GM21619 (cell line): ENCODE measurements around the gene LRRC56.

Experiments
- ATAC-seq: cut with Tn5 transposase; IDR thresholded peaks from one replicate; pipeline ENCODE4 v1.9.1; 2021; ENCODE audit not compliant: unreplicated experiment

Gene LRRC56

GRCh38 chr11:518463-519202, 18.7 kb upstream of the LRRC56 start:
- ATAC-seq: peak; percentile 85

GRCh38 chr11:520428-521176, 16.7 kb upstream of the LRRC56 start:
- no peak for ATAC-seq

- ATAC-seq: no peak
Measured at GRCh38 chr11:521177-521688, 16.1 kb upstream of the LRRC56 start.

GRCh38 chr11:526192-526591, 11.1 kb upstream of the LRRC56 start:
- ATAC-seq: no peak

- ATAC-seq: no peak
Measured at GRCh38 chr11:528166-528814, 9.0 kb upstream of the LRRC56 start.

GRCh38 chr11:528815-529727, 8.3 kb upstream of the LRRC56 start:
- ATAC-seq: no peak

GRCh38 chr11:529728-530411, 7.5 kb upstream of the LRRC56 start:
- no peak for ATAC-seq

- no peak for ATAC-seq
Measured at GRCh38 chr11:530960-531831, 6.1 kb upstream of the LRRC56 start.

- ATAC-seq: no peak
Measured at GRCh38 chr11:531919-532526, 5.3 kb upstream of the LRRC56 start.

- no peak for ATAC-seq
Measured at GRCh38 chr11:532527-532985, 4.8 kb upstream of the LRRC56 start.

GRCh38 chr11:532986-533585, 4.2 kb upstream of the LRRC56 start:
- ATAC-seq: no peak

- ATAC-seq: no peak
Measured at GRCh38 chr11:533586-534395, 3.5 kb upstream of the LRRC56 start.

- peak; percentile 3 for ATAC-seq
Measured at GRCh38 chr11:534396-535209, 2.7 kb upstream of the LRRC56 start.

GRCh38 chr11:535210-535518, 2.2 kb upstream of the LRRC56 start:
- peak; percentile 4 for ATAC-seq

- peak; percentile 63 for ATAC-seq
Measured at GRCh38 chr11:535519-536454, 1.5 kb upstream of the LRRC56 start, which contains the start of gene HRAS. HRAS (minus strand) TSS chr11:535576.
